Activated naive CD4-positive, alpha-beta T cell (primary cell): ENCODE data around the gene HCN1.

Source experiments
- DNase-seq, 4 experiments: peaks; one replicate each; lab custom pipeline; 2025; lab: John Stamatoyannopoulos, UW

The HCN1 gene

DNA sequence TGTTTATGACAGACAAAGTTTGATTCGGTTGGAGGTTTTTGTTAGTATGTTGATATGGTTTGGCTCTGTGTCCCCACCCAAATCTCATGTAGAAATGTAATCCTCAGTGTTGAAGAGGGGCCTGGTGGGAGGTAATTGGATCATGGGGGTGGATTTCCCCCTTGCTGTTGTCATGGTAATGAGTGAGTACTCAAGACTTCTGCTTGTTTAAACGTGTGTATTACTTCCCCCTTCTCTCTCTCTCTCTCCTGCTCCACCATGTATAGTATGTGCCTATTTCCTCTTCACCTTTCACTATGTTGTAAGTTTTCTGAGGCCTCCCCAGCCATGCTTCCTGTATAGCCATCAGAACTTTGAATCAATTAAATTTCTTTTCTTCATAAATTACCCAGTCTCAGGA is 415.1 kb downstream of the HCN1 start:
- no peak for DNase-seq

DNA sequence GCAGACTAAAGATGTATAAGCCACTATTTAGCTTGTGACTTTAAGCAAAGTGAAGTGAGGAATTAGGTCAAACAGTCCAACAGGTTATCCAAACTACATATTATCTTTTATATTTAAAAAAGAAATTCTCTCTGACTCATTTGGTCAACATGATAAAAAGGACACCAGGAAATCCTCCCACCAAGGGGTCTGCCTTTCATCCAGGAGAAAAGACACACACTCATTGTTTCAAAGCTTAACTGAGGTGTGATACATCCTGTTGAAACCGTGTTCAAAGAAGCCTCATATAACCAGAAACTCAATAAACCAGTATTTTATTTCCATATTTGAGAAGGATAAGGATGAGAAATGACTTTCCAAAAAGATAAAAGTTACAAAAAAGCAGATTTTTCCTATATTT is 417.1 kb downstream of the HCN1 start:
- DNase-seq: no peak

DNA sequence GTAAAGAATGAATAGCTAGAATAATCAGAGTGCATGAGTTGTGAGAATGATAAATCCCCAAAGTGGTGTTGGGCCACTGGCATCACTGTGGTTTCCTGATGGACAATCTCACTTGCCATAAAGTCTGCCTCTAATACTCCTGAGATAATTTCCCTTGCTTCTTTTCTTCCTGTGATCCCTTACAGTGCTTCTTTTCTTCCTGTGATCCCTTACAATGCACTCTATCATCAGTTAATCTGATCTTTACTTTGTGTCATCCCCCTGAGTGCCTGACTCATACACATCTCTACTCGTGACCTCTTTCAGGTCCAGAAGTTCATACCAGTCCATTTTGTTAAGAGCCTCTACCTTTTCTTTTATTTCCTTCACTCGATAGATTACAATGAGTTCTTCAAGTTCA is 418.3 kb downstream of the HCN1 start:
- no peak for DNase-seq

GRCh38 chr5:45274241-45274640 is 421.9 kb downstream of the HCN1 start:
- no peak for DNase-seq

GRCh38 chr5:45271626-45272025 is 424.6 kb downstream of the HCN1 start:
- no peak for DNase-seq

DNA sequence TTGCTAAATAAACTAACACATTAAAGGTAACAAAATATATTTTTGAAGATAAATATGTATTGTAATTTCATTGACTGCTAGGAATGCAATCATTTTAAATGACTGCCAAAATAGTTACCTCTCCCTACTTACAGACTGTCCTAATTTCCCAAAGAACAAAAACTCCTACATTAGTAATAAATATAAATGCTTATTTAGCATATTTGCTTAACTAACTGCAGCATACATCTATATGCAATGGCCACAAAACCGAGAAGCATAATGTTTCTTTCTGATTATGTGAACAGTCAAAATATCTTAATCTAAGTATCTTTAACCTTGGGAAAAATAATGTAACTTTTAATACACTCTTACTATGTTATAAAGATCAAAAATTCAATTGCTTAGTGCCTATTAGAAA is 431.7 kb downstream of the HCN1 start:
- DNase-seq: no peak

GRCh38 chr5:45262061-45262590 is 434.1 kb downstream of the HCN1 start:
- DNase-seq: no peak

- DNase-seq: no peak
These were observed 435.1 kb downstream of the HCN1 start for GRCh38 chr5:45261125-45261524.

DNA sequence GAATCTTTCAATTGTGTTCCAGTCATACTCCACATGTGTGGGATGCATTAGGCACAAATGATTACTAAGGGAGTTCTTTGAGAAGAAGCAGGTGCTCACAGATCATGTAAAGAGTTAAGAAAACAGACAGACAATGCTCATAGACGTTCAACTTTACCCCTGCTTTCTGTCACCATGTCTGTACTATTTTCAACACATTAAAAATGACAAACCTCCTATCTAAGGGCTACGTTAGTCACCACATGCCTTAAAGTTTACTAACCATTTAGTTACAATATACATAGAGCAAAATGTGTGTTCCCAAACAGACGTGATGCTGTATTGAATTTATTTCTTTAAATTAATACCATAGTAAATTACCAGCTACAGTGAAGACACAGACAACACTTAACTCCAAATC is 435.9 kb downstream of the HCN1 start:
- no peak for DNase-seq

DNA sequence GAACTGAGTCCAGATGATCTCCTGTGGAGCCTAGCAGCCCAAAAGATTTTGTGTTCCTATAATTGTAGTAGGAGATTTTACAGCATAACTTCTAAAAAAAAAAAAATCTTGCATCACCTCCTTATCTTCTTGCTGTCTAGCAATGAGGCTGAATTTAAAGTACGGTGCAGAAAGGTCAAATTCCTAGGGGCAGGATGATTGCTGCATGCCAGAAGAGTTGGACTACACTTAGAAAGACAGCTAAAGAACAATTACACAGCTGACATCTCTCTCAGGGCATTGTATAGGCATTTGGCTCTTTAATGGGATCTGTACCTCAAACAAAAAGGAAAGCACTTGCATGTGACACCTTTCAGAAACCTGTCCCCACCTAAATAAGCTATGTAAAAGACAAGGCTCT is 443.2 kb downstream of the HCN1 start:
- DNase-seq: no peak

- DNase-seq: no peak
These were observed 443.6 kb downstream of the HCN1 start for GRCh38 chr5:45252541-45252940.

GRCh38 chr5:45225571-45226031 is 470.6 kb downstream of the HCN1 start:
- DNase-seq: no peak

DNA sequence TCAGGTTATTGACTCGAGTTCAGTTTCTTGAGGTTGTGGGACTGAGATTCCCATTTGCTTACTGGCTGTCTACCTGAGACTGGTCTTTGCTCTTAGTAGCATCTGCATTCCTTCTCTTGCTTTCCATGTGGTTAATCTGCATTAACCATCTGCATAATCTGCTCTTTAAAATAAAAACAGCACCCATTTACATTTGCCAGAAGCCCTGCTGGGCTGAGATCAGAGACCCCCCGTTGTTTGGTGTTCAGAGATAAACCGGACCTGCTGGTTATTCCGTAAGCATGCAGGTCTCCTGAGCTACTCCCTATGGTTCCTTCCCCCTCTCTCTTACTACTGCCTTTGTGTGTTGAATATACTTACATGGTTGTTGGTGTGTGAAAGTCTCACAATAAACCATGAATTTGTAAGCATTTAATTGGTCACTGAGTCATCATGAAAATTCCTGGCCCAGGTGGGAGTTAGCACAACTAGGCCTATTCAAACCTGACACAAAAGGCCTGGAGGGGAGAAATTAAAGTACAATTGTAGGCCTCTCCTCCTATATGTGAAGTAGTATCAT is 490.7 kb downstream of the HCN1 start:
- DNase-seq: no peak
